ENCODE measurements around the gene TMCO4. TPM values are rescaled to one million over a fixed set of nuclear protein-coding genes. Genes with fewer than 3 reads are reported as not detected.
A peak's percentile ranks its signal among the peaks of the same experiment; 100 is the strongest.

TMCO4 gene
- total RNA-seq, 1 donor from 2014 or later, result 0.31 TPM

- no peak for DNase-seq
Observed at GRCh38 chr1:19712928-19713327, 86.8 kb downstream of the TMCO4 start.

DNA sequence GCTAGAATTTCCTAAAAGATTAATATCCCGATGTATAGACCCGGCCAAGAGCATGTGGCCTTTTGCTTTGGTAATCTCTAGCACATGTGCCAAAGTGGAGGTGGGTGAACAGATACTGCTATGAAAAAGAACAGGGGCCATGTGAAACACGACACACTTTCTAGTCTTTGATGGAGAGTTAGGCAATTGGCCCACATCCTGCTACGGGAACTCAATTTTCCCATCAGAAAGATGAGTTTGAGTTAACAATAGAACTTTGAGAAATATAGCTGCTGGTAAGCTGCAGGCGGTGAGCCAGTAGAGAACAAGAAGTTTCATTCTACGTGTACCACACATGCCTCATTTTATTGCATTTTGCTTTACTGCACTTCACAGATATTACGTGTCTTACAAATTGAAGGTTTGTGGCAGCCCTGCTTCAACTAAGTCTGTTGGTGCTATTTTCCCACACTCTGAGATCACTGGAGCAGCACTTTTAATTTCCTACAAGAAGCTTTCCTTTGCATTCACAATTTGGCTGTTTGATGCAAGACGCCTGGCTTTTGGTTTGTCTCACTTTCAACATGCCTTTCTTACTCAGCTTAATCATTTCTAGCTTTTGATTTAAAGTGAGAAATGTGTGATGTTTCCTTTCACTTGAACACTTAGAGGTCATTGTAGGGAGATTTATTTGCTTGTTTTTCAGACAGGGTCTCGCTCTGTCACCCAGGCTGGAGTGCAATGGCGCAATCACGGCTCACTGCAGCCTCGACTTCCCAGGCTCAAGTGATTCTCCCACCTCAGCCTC lies 88.7 kb downstream of the TMCO4 start:
- DNase-seq, result no peak

- DNase-seq, result no peak
Observed at GRCh38 chr1:19709260-19709793, 90.4 kb downstream of the TMCO4 start.

- DNase-seq, result no peak
Observed at GRCh38 chr1:19708567-19709110, 91.1 kb downstream of the TMCO4 start.

- no peak for DNase-seq
Observed at GRCh38 chr1:19706136-19706535, 93.6 kb downstream of the TMCO4 start.

DNA sequence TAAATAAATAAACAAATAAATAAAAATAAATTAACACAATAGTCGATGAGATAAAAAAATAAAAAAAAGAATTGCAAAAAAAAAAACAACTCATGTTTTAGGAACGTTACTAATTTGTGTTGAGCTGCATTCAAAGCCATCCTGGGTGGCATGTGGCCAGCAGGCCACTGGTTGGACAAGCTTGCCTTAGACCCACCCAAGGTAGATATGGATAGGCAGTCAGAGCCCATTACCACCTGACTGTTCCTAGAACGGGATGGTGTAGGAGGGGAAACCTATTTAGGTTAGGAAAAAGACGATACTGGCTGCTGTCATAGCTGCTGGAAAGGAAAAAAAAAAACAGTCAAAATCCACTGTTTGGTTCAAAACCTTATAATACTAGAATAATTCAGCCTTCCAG lies 94.3 kb downstream of the TMCO4 start:
- DNase-seq, result no peak

DNA sequence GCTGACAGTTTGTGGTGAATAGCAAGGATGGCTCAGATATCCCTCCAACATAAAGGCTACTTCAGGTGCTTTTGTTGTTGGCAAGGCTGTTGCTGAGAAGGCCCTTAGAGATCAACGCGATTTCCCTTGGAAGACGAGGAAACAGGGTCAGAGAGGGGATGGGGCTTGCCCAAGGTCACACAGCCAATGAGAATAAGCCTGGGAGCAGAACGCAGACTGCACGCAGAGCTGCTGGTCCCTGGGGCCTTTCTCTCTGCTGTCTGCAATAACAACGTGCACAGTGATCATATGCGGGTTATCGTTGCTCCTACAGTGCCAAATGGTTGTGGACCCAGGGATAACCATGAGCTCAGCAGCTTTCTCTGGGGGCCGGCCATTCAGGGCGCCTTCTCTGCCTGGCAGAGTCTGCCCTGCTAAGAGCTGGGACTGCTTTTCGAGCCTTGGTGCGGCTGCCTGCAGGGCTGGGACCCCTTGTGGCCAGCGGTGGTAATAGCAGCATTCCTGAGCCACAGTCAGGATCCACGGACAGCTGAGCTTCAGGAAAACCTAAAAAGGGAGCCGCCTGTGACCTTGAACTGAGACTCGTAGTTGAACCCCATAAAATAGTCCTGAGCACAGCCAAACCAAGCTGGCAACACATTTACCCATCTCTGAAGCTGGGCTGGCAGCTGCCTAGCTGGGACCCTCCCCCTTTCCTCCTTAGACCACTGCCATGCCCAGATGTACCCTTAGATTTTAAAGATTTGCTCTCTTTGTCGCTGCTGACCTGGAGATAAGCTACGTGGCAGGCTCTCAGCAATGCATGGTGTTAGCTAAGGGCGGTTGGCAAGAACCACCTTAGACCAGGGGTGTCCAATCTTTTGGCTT lies 95.2 kb downstream of the TMCO4 start:
- DNase-seq, result peak; percentile 48

DNA sequence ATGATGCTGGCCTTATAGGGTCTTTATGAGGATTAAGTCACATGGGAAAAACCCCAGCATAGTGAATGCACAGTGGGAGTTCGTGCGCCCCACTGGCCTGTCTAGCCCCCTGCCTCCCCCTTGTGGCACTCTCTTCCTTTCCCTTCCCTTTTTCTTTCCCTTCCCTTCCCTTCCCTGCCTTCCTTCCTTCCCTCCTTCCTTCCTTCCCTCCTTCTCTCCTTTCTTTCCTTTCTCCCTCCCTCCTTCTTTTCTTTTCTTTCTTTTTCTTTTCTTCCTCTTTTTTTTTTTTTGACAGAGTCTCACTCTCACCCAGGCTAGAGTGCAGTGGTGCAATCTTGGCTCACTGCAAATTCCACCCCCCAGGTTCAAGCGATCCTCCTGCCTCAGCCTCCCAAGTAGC lies 96.4 kb downstream of the TMCO4 start:
- no peak for DNase-seq

DNA sequence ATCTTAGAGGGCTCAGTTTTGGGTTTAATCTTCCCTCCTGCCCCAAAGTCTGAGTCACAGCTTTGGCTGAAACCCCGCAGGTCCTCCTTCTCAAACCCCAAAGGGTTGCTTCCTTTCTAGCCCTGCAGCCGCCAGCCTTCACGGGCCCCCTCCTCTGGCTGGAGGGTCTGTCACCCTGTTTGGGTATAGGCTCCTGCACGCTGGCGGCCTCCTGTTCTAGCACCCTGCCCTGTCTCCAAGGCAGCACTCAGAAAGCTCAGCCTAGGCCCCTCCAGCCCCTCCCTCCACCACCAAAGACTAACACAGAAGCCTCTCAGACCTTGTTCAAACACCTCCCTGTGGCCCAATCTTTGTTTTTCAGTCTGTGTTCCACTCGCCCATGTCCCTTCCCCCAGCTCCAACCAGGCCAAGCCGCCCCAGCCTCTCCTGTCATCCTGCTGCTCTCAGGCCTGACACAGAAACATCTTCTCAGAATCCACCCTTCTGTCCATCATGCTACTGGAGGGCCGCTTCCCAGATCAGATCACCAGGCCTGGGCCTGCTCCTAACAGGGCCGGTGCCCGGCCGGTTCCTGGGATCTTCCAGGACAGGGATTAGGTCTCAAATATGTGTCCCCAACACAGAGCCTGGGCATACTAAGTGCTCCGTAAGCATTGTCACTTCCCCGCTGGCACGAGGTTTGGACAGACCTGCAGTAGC lies 99.5 kb downstream of the TMCO4 start:
- no peak for DNase-seq

GRCh38 chr1:19698181-19698580 lies 101.5 kb downstream of the TMCO4 start:
- DNase-seq, result no peak

- DNase-seq, result no peak
Observed at GRCh38 chr1:19696820-19697219, 102.9 kb downstream of the TMCO4 start.

GRCh38 chr1:19695772-19696171 lies 103.9 kb downstream of the TMCO4 start:
- no peak for DNase-seq

DNA sequence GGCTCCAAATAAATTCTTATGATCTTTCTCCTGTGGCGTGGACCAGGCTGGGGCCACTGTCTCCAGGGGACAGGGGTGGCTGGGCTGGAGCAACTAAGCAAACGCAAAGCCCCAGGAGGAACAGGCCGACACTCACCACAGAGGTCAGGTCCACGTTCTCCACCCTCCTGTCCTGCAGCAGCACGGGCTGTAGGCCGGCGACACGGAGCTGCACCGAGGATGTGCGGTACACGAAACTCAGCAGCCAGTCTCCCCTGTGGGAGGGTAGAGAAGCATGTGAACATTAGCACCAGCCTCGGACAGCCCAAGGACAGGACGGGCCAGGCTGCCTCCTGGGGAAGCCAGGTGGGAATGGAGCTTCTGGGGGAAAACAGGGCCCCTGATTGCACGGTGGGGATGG lies 105.4 kb downstream of the TMCO4 start:
- no peak for DNase-seq

DNA sequence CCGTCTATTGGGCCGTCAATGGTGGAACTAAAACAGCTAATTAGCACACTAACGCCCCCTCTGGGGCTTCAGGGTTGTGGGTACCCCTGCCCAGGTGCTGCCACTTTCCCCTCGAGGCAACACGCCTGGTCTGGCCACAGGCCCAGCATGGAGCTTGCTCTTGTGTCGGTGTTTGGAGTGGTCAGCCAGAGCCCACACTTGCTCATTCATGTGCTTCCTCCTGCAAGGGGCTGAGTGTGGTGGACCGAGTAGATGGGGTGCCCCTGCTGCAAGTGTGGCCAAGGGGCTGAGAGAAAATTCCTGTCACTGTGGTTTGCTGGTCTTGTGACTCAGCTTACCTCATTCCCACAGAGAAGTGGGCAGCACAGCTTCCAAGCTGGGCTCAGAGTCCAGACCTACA lies 109.4 kb downstream of the TMCO4 start:
- no peak for DNase-seq

DNA sequence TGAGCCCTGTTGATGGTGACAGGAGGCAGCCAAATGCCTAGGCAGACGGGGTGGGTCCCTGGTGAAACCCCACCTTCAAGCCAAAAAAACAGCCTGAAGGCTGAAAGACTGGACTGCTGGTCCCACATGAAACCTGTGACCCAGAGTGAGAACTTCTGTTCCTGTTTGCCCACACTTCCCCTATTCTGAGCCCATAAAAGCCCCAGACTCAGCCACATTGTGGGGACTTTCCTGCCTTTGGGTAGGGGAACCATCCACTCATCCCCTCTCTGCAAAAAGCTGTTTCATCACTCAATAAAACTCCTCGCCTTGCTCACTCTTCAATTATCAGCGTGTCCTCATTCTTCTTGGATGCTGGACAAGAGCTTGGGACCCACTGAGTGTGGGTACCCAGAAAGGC lies 109.9 kb downstream of the TMCO4 start:
- no peak for DNase-seq

DNA sequence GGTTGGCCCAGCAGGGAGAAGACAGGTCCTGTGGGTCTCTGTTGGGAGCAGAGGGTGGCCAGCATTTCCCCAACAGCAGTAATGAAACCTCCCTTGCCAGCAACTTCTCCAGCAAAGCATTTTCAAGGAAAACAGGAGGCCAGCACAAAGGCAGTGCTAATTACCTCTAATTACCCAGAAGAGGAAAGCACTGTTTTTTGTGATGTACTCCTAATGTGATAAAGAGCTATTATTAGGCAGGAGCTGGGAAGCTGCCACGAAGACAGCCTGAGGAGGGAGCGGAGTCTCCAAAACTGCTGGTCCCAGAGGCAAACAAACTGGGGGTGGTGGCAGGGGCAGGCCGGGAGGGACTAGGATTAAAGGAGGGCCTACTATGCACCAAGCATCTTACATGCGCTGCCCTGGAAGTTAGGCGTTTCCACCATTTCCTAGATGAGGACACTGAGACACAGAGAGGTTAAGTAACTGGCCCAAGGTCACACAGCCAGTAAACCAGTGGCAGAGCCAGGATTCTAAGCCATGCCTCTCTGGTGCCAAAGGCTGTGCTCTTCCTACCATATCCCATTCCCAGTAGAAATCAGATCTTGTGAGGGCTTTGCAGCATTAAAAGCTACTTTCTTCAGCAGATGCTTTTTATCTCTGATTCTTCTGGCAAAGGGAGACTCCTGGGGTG lies 110.5 kb downstream of the TMCO4 start:
- DNase-seq, result no peak

GRCh38 chr1:19688041-19688842 lies 111.5 kb downstream of the TMCO4 start:
- DNase-seq, result no peak

DNA sequence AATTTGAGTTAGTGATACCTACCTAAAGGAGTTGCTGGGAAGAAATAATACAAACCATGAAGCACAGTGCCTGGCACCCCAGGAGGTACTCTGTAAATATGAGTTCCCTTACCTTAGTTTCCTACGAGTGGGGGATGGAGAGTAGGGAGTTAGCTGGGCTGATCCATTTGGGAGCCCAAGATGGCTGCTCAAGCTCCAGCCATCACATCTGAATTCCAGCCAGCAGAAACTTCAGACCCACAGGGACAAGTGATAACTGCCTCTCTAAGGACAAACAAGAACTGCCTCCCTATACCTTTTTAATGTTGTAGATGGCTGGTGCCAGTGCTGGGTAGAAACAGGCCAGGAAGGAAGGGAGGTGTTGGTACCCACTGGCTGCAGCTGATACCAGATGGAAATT lies 112.3 kb downstream of the TMCO4 start:
- no peak for DNase-seq

DNA sequence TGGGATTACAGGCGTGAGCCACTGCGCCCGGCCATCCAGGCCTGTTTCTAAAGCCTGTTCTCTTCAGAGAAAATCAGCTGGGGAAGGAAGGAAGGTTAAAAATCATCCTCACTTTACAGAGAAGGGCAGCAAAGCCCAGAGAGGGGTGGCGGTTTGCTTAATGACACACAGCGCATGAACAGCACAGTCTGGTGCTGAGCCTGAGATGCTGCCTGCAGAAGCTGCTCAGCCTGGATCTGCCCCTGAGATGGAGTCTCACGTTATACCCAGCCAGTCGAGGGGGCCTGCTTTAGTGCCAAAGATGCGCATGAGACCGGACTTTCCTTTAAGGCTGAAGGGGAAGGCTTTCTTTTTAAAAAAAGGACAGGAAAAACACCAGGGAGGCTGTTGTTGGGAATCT lies 113.7 kb downstream of the TMCO4 start:
- DNase-seq, result no peak

DNA sequence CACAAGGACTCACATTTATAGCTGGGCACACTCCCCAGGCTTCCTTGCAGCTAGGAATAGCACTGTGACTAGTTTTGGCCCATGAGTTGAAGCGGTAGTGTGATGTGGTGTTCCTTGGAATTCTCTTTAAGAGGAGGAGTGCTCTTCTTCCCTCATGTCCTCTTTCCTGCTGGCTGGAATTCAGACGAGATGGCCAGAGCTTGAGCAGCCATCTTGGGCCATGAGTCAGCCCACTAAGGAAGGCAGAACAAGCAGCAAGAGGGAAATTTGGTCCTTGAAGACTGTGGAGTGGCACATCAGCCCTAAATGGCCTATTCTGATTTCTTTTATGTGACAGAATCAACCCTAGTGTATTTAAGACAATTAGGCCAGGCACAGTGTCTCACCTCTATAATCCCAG lies 115.0 kb downstream of the TMCO4 start:
- no peak for DNase-seq

DNA sequence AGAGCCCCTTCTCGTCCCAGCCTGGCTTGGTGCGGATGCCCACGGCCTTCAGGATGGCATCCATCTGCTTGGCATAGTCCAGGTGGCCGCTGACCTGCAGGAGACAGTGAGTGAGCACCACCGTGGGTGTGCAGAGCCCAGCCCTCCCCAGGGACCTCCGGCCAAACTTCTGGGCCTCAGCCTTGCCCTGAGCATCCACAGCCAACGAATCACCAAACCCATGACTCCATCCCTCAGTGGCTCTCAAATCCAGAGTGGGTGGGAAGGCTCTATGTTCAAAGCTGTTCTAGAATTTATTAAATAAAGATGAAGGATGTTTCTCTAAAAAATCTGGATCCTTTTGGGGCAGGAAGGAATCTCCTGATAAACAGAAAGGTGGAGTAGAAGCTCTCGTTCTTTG lies 116.4 kb downstream of the TMCO4 start:
- no peak for DNase-seq
